ENCODE measurements around the gene IFI27L1. TPM values are rescaled to one million over a fixed set of nuclear protein-coding genes. Genes with fewer than 3 reads are reported as not detected.

The IFI27L1 gene
- total RNA-seq, 4 donors from 2014 or later = 7.1 to 10.3 (median 8.3) TPM

- H3K4me1 ChIP-seq = no peaks in the 10 kb centered on the region
- no peak for ATAC-seq
- intact Hi-C loops (cut with DNase I; ENCODE audit: low total_unique reads) = no loop called here
- no peaks in the 10 kb centered on the region for H3K36me3 ChIP-seq
- no peak overlapping the region for H3K4me3 ChIP-seq
- no peaks in the 10 kb centered on the region for H3K9me3 ChIP-seq
- no peaks in the 10 kb centered on the region for H3K27me3 ChIP-seq
- TF ChIP-seq CTCF (IDR thresholded peaks at IDR 0.05 in 4 of 5, conservative IDR thresholded peaks at IDR 0.05 in 1 of 5) (no peak), POLR2A (IDR thresholded peaks at IDR 0.05) (no peak)
- no peak overlapping the region for H3K27ac ChIP-seq
- in situ Hi-C loops (cut with MboI; ENCODE audit: low sequenced_read_pairs in 4 of 4) = no loop called here
- DNase-seq = no peak
Measured at GRCh38 chr14:94087891-94088290, 6.8 kb downstream of the IFI27L1 start.

- in situ Hi-C loops (cut with MboI; ENCODE audit: low sequenced_read_pairs in 4 of 4) (no loop called here), intact Hi-C loops (cut with DNase I; ENCODE audit: low total_unique reads) (no loop called here)
- Histone ChIP-seq H3K36me3 (no peaks in the 10 kb centered on the region), H3K9me3 (no peaks in the 10 kb centered on the region), H3K27ac (no peak overlapping the region), H3K4me3 (no peak overlapping the region), H3K4me1 (no peaks in the 10 kb centered on the region), H3K27me3 (no peaks in the 10 kb centered on the region)
- ATAC-seq (no peak), DNase-seq (no peak)
- TF ChIP-seq POLR2A (IDR thresholded peaks at IDR 0.05) (no peak), CTCF (IDR thresholded peaks at IDR 0.05 in 4 of 5, conservative IDR thresholded peaks at IDR 0.05 in 1 of 5) (no peak)
Measured at GRCh38 chr14:94088516-94088915, 7.4 kb downstream of the IFI27L1 start.

GRCh38 chr14:94089479-94089878 lies 8.4 kb downstream of the IFI27L1 start:
- ATAC-seq (no peak), DNase-seq (no peak)
- Histone ChIP-seq H3K27ac (no peak overlapping the region), H3K36me3 (no peaks in the 10 kb centered on the region), H3K27me3 (no peaks in the 10 kb centered on the region), H3K4me3 (no peak overlapping the region), H3K9me3 (no peaks in the 10 kb centered on the region), H3K4me1 (no peaks in the 10 kb centered on the region)
- intact Hi-C loops (cut with DNase I; ENCODE audit: low total_unique reads) = no loop called here
- TF ChIP-seq CTCF (IDR thresholded peaks at IDR 0.05 in 4 of 5, conservative IDR thresholded peaks at IDR 0.05 in 1 of 5) (no peak), POLR2A (IDR thresholded peaks at IDR 0.05) (no peak)
- in situ Hi-C loops (cut with MboI; ENCODE audit: low sequenced_read_pairs in 4 of 4) = no loop called here

GRCh38 chr14:94093418-94093817 lies 12.3 kb downstream of the IFI27L1 start:
- in situ Hi-C loops (cut with MboI; ENCODE audit: low sequenced_read_pairs in 4 of 4) (no loop called here), intact Hi-C loops (cut with DNase I; ENCODE audit: low total_unique reads) (no loop called here)
- H3K27me3 ChIP-seq = no peaks in the 10 kb centered on the region
- H3K4me3 ChIP-seq = no peak overlapping the region
- TF ChIP-seq POLR2A (IDR thresholded peaks at IDR 0.05) = no peak
- no peak for TF ChIP-seq CTCF (IDR thresholded peaks at IDR 0.05 in 4 of 5, conservative IDR thresholded peaks at IDR 0.05 in 1 of 5)
- no peaks in the 10 kb centered on the region for H3K9me3 ChIP-seq
- DNase-seq = no peak
- H3K36me3 ChIP-seq = no peaks in the 10 kb centered on the region
- H3K27ac ChIP-seq = no peak overlapping the region
- no peaks in the 10 kb centered on the region for H3K4me1 ChIP-seq
- no peak for ATAC-seq

- no peaks in the 10 kb centered on the region for H3K9me3 ChIP-seq
- no peaks in the 10 kb centered on the region for H3K4me1 ChIP-seq
- H3K36me3 ChIP-seq = no peaks in the 10 kb centered on the region
- no peak for TF ChIP-seq POLR2A (IDR thresholded peaks at IDR 0.05)
- no peak for TF ChIP-seq CTCF (IDR thresholded peaks at IDR 0.05 in 4 of 5, conservative IDR thresholded peaks at IDR 0.05 in 1 of 5)
- intact Hi-C loops (cut with DNase I; ENCODE audit: low total_unique reads) = no loop called here
- H3K27ac ChIP-seq = no peak overlapping the region
- ATAC-seq (no peak), DNase-seq (no peak)
- in situ Hi-C loops (cut with MboI; ENCODE audit: low sequenced_read_pairs in 4 of 4) = no loop called here
- no peaks in the 10 kb centered on the region for H3K27me3 ChIP-seq
- no peak overlapping the region for H3K4me3 ChIP-seq
Measured at GRCh38 chr14:94097091-94097490, 16.0 kb downstream of the IFI27L1 start.
